HG03175 (cell line): ENCODE results near the gene DENND6A.
"Not testable (repeated sequence)": the region's sequence is repeated elsewhere in the genome, so short reads cannot be mapped to it uniquely, and the experiment has no call there.

Experiments used
- ATAC-seq: cut with Tn5 transposase; IDR thresholded peaks from one replicate; pipeline ENCODE4 v1.9.1; 2021; ENCODE audit warnings: mild to moderate bottlenecking, moderate library complexity; ENCODE audit not compliant: unreplicated experiment

Gene DENND6A

DNA sequence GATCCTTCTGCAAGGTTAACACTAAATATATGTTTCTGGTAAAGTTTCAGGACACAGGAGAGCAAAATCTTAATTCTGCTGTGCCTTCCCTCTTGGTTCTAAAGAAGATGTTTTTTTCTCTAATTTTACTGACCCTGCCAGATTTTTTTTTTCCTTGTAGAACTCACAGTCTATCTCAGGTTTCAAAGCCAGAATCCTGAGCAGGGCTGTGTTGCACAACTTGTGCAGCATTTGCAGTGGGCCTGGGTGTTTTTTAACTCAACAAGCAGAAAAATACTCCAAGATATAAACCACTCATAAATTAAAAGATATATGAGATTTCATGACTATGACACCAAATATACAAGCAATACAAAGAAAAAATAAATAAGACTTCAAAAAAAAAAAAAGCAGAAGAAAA, 55.5 kb downstream of the DENND6A start:
- ATAC-seq = no peak

DNA sequence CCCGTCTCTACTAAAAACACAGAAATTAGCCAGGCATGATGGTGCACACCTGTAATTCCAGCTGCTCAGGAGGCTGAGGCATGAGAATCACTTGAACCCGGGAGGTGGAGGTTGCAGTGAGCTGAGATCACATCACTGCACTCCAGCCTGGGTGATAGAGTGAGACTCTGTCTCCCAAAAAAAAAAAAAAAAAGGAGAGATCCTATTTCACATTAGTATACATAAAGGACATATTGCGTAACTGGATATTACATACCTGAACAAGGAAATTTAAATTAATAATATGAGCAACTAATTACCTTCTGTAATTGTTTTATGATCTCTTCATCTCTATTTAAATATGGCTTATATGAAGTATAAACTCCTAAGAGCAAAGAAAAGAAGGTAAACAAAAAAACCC, 58.6 kb downstream of the DENND6A start:
- ATAC-seq = not testable (repeated sequence)

DNA sequence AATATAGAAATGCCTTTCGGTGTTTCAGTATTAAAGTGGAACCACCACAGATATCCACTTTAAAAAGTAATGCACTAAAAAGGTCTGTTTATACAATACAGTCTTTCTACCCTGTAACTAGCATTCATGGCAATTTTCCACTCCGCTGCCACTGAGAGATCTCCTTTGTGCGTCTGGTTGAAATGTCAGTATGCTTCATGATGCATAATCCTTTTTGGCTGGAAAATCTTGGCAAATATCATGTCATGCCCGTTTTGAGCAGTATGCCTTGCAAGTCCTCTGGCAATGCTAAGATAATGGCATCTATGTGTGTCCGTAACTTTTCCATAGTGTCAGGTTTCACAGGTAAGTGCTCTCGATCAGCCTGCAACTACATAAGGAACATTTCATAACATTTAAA, 64.9 kb downstream of the DENND6A start:
- ATAC-seq = no peak

DNA sequence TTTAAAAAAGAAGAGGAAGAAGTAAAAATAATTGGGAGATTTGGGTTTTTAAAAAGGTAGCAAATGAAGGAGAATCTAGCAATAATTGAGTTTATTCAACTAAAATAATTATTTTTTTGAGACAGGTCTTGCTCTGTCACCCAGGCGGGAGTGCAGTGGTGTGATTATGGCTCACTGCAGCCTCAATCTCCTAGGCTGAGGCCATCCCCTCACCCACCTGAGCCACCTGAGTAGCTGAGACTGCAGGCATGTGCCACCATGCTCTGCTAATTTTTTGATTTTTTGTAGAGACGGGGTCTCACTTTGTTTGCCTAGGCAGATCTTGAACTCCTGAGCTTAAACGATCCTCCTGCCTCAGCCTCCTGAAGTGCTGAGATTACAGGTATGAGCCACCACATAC, 68.1 kb downstream of the DENND6A start:
- ATAC-seq = no peak

DNA sequence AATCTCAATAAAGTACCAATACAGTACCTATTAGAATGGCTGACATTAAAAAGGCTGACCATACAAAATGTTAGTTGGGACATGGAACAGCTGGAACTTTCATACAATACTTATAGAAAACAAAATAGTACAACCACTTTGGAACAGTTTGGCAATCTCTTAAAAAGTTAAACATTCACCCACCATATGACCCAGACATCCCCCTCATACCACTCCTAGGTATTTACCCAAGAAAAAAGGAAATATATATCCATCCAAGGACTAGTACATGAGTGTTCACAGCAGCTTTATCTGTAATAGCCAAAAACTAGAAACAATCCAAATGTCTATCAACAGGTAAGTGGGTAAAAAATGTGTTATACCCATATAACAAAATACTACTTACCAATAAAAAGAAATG, 70.5 kb downstream of the DENND6A start:
- ATAC-seq = no peak

DNA sequence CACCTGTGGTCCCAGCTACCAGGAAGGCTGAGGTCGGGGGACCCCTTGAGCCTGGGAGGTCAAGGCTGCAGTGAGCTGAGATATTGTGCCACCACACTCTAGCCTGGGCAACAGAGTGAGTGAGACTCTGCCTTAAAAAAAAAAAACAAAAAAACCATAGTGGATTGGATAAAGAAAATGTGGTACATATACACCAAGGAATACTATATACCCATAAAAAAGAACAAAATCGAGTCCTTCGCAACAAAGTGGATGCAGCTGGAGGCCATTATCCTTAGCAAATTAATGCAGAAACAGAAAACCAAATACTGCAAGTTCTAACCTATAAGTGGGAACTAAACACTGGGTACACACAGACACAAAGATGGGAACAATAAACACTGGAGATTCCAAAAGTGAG, 75.1 kb downstream of the DENND6A start:
- no peak for ATAC-seq

DNA sequence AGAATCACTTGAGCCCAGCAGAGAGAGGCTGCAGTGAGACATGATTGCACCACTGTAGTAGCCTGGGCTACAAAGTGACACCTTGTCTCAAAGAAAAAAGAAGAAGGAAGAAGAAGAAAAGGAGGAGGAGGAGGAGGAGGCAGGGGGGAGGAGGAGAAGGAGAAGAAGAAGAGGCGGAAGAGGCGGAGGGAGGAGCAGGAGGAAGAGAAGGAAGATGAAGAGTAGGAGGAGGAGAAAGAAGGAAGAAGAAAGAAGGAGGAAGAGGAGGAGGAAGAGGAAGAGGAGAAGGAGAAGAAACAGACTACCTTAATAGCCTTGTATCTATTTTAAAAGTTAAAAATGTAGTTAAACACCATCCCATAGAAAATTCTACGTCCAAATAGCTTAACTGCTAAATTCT, 76.6 kb downstream of the DENND6A start:
- ATAC-seq = no peak

DNA sequence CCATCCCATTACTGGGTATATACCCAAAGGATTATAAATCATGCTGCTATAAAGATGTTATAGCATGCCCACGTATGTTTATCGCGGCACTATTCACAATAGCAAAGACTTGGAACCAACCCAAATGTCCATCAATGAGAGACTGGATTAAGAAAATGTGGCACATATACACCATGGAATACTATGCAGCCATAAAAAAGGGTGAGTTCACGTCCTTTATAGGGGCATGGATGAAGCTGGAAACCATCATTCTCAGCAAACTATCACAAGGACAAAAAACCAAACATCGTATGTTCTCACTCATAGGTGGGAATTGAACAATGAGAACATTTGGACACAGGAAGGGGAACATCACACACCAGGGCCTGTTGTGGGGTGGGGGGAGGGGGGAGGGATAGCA, 81.0 kb downstream of the DENND6A start:
- ATAC-seq = not testable (repeated sequence)

DNA sequence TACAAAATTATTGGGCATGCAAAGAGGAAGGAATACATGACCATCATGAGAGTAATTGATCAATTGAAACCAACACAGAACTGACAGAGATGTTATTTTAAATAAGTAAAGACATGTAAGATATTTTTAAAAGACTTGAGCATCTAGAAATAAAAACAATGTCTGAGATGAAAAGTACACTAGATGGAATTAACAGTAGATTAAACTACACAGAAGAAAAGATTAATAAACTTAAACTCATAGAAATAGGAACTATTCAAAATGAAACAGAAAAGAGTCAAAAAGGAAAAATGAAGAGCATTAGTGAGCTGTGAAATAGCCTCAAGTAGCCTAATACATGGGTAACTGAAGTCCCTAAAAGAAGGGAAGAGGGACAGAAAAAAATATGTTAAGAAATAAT, 87.2 kb downstream of the DENND6A start:
- no peak for ATAC-seq

DNA sequence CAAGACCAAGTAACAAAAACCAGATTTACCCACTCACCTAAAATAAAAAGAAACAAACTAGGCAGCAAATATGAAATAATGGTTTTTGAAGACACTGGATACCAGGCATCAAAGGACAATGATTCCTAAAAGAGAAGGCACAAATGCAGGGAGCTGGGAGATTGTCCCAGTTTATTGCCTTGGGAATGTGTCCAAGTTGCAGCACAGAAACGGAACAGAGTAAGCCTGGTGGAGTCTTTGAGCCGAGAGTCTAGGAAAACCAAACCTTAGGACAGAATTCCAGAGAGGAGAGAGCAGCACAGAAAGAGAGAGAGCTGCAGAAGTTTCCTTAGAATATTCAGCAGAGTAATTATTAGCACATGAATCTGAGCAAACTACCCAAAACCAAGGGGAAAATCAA, 87.9 kb downstream of the DENND6A start:
- ATAC-seq = no peak

DNA sequence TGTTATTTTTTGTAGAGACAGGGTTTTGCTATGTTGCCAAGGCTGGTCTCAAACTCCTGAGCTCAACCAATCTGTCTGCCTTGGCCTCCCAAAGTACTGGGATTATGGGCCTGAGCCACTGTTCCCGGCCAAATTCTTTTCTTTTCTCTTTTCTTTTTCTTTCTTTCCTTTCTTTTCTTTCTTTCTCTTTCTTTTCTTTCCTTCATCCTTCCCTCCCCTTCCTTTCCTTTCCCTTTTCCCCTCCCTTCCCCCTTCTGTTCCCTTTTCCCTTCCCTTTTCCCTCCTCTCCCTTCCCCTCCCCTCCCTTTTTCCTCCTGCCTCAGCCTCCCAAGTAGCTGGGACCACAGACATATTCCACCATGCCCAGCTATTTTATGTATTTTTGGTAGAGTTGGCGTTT, 92.7 kb downstream of the DENND6A start:
- ATAC-seq = no peak

DNA sequence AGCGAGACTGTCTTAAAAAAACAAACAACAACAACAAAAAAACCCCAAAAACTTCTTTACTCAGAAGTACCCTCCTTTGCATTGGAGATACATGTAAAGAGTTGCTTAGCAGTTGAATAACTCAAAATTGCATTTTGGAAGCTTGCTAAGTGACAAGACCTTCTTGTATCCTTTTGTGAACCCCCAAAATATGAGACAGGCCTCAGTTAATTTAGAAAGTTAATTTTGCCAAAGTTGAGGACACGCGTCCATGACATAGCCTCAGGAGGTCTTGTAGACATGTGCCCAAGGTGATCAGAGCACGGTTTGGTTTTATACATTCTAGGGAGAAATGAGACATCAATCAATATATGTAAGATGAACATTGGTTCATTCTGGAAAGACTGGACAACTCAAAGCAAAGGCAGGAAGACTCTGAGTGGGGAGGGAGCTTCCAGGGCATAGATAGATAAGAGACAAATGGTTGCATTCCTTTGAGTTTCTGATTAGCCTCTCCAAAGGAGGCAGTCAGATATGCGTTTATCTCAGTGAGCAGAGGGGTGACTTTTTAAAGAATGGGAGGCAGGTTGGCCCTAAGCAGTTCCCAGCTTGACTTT, 94.0 kb downstream of the DENND6A start:
- no peak for ATAC-seq

DNA sequence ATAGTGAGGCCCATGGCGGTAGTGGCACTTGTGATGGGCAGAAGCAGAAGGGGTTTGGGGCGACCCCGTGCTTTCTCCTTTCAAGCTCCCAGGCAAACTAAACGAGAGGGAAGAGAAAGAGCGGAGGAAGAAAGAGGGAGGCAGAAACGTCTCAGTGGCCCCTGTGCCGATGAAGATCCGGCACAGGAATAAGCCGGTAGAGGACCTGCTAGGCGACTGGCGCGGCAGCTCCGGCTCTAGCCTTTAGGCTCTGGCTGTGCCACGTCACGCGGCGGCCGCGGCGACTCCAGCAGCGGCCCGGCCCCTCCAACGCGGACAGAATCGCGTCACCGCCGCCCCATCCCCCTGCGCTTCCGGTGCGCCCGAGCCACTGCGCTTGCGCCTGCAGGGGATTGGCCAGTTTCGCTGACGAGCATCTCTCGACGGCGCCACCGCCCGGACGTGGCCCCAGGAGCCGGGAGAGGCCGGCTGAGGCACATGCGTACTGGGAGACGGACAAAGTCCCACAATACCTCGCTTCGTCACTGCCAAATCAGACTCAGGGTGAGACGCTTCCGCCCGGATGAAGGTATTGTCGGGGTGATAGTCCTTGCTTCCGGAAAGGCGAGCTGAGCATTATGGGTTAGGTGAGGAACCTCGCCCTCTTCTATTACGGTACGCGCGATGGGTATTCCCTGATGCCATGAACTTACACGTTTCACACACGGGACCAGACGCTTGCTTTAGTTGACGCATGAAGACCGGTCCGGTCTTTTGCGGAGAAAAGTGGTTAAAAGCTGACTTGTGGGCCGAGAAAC, 95.6 kb downstream of the DENND6A start, which contains the start of gene ARF4:
Gene ARF4, minus strand, starts transcription at position 218 of the 797 bp plus-strand sequence. Its CDS starts 204 bp downstream, at position 14.
- peak; percentile 94 for ATAC-seq

DNA sequence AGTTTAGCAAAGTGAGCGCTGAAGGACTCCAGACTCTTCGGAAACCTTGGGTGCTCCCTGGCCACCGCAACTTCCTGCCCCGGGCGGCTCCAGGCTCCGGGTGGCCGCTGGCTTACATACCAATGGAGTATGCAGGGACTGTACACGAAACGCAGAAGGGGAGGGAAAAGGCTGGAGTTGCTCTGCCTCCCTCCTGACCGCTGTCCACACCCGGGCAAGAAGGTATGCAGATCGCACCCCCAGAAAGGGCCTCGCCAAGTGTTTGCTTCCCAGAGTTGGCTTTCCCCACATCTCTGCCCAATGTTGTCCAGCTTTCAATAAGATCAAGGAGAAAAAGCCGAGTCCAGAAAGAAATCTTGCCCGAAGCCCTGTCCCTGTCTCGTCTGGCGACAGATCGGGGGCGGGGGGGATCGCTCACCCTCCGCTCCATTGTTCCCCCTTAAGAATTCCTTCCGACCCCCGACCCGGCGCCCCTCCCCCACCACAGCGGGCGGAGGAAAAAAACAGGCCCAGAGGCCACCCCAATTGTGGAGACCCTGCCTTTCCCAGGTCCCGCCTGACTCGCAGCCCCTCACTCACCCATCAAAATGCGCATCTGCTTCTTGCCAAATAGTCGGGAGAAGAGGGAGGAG, 96.3 kb downstream of the DENND6A start:
- ATAC-seq = no peak

DNA sequence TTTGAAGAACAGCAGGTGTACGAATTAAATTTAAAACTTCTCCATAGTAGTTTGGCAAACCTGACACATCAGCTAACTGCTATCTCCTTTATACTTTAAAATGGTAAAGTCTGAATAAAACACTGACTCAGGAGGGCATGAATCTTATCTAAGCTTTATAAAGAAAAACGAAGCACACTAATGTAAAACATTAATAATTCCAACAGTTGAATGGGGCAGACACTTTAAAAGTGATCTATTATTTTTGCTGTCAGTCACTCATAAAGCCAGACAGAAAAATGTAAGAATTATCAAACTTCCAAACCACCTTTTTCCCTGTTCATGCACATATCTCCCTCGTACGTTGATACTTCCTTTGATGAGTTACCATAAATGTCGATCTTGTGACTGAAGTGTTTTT, 98.3 kb downstream of the DENND6A start:
- ATAC-seq = no peak

DNA sequence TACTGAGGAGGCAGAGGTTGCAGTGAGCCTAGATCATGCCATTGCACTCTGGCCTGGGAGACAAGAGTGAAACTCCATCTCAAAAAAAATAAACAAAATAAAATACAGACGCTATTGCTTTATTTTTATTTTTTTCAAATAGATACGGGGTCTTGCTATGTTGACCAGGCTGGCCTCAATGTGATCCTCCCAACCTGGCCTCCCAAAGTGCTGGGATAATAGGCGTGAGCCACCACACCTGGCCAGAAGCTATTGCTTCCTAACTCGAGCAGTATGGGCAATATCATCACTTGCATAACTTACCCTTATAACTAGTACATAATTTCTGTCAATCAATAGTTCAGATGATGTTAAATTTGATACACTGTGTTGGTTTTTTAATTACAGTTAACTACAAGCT, 98.7 kb downstream of the DENND6A start:
- ATAC-seq = no peak

DNA sequence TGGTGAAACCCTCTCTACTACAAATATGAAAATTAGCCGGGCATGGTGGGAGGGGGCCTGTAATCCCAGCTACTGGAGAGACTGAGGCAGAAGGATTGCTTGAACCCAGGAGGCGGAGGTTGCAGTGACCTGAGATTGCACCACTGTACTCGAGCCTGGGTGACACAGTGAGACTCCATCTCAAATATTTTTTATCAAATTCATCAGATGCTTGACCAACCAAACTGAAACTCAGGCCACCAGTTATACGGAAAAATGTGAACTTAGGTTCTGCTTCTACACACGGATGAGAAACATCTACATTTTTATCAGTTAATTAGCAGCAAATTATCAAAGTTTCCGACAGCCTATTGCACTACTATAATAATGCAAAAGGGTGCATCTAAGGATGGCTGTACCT, 100.6 kb downstream of the DENND6A start:
- no peak for ATAC-seq

DNA sequence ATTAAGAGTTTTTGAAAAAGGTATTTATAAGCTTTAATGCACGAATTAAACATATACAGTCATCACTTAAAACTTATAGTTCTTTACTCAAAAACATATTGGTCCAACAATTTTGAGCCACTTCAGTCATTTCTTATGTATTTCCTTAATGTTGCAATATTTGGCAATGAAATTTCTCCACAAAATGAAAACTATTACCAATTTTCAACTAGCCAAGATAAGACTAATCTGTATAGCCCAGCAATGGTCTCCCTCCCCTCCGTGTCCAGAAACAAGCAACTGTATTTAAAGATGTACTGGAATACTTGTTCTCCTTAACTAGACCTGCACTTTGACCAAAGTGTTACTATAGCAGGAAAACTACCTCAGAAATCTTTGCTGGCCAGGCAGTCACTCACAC, 105.0 kb downstream of the DENND6A start:
- no peak for ATAC-seq

DNA sequence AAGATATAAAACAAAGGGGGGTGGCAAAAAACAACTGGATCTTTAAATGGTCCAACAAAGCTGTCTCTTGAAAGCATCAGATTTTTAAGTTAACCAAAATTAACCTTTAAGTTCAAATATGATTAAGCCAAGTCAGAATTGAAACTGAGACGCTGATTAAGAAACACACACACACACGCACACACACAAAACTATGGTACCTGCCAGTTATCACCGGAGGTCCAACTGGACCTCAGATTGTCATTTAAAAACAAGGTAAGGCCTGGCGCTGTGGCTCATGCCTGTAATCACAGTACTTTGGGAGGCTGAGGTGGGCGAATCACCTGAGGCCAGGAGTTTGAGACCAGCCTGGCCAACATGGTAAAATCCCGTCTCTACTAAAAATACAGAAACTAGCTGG, 106.1 kb downstream of the DENND6A start:
- no peak for ATAC-seq

DNA sequence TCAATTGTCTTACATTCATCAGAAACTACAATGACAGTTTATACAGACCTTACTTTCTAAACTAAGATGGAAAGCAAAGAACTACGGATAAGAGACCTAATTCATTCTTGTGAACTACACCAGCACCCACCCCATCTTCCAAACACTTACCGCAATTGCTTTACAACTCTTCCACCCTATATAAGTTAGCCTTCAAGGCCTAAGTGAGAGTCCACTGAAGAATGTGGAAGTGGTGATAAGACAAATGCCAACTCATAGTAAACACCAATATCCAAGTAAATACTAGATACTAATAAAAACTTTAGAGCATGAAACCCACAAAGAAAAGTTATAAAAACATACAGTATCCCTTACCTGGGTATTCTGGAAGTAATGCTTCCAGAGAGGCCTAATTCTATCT, 109.3 kb downstream of the DENND6A start:
- ATAC-seq = no peak

DNA sequence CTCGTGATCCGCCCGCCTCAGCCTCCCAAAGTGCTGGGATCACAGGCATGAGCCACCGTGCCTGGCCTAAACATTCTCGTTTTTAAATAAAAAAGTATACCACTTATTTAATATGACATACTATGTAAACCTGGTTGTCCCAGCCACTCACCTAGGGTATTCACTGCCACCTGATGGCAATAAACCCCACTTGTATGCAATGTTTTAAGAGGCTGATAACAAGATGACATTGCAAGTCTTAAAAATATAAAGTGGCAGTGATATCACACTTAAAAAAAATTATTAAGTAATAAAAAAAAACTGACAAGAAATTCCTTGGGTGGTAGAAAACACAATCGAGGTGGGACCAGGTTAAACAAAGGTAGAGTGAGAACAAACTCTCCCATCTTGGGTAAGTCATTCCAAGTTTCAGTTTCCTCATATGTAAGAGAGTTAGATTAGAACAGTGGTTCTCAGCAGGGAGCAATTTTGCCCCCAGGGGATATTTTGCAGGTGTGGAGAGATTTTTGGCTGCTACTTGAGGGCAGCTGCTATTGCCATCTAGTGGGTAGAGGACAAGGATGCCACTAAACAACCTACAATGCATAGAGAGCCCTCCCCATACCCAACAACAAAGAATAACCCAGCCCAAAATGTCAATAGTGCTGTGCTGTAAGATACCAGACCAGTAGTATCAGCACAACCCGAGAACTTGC, 110.3 kb downstream of the DENND6A start:
- no peak for ATAC-seq

DNA sequence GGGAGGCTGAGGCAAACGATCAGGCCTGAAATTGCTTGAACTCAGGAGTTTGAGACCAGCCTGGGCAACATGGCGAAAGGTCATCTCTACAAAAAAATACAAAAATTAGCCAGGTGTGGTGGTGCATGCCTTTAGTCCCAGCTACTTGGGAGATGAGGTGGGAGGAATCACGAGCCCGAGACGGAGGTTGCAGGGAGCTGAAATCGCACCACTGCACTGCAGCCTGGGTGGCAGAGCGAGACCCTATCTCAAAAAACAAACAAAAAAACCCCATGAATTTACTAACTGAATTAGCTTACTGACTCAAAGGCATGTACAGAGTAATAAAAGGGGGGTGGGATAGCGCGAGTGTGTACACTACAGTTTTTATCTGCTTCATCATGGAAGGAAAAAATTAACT, 115.1 kb downstream of the DENND6A start:
- no peak for ATAC-seq
